GM12872 (cell line): ENCODE data around the gene ITGB2.

Experiments
- CTCF ChIP-seq: IDR thresholded peaks from 3 replicates; pipeline ENCODE4 v1.5.1; 2011; ENCODE audit warnings: low read depth, mild to moderate bottlenecking, low read length, moderate library complexity; ENCODE audit not compliant: insufficient read depth

The ITGB2 gene

GRCh38 chr21:44890961-44891541 lies 29.6 kb downstream of the ITGB2 start:
- TF ChIP-seq CTCF = no peak

- no peak for TF ChIP-seq CTCF
Observed at GRCh38 chr21:44890338-44890931, 30.3 kb downstream of the ITGB2 start.

GRCh38 chr21:44889625-44890337 lies 30.9 kb downstream of the ITGB2 start:
- no peak for TF ChIP-seq CTCF

DNA sequence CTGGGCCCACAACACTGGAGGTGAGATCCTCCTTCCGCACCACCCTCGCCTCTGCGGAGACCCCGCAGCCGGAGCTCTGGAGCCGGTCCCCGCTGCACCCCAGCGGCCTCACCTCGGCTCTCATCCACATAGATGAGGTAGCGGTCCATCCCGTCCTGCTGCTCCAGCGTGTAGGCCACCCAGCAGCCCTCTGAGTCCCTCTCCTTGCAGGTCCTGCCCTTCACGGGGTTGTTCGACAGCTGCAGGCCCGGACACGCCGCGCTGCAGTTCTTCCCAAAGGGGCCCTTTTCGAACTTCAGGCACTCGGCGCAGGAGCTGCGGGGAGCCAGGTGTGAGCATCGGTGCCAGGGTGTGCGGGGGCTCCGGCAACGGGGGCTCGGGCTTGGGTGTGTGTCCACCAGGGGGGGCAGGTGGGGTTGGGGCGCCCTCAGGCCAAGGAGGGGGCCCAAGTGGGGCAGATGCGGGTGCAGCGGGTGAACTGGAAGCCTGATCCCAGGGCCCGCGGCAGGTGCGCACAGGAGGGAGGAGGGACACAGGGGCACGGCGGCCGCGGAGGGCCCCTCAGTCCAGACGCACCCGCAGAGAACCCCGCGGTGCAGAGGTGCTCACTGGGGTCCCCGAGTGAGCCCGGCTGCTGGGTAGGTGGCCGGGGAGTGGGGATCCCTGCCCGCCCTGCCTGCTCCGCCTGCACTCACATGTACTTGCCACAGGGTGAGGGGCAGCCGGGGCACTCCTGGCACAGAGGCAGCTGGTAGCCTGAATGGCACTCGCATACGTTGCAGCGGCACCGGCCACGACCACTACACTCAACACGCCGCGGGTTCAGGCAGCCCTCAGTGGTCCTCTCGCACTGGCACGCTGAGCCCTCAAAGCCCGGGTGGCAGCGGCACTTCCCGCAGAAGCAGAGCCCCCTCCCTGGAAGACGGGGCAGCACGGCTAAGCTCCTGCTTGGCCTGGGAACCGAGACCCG lies 31.8 kb downstream of the ITGB2 start:
- TF ChIP-seq CTCF = no peak

GRCh38 chr21:44887807-44888580 lies 32.7 kb downstream of the ITGB2 start:
- TF ChIP-seq CTCF = no peak

- TF ChIP-seq CTCF = no peak
Observed at GRCh38 chr21:44887126-44887806, 33.4 kb downstream of the ITGB2 start.
